ENCODE results near the gene TSEN54.
A peak's percentile ranks its signal among the peaks of the same experiment; 100 is the strongest.

TSEN54 gene

GRCh38 chr17:75481194-75482068 is 34.9 kb upstream of the TSEN54 start:
- peaks cover 2% of the 10 kb centered on the region for H3K4me1 Mint-ChIP-seq (ENCODE audit: low read depth)
- no peak overlapping the region for H3K4me3 Mint-ChIP-seq
- peaks cover 3% of the 10 kb centered on the region for H3K36me3 Mint-ChIP-seq (ENCODE audit: low read depth)
- H3K27ac Mint-ChIP-seq, result no peak overlapping the region
- no peaks in the 10 kb centered on the region for H3K27me3 Mint-ChIP-seq (ENCODE audit: low read depth)
- H3K9me3 Mint-ChIP-seq, result no peaks in the 10 kb centered on the region

- no peaks in the 10 kb centered on the region for H3K9me3 Mint-ChIP-seq
- no peak overlapping the region for H3K4me3 Mint-ChIP-seq
- no peak overlapping the region for H3K27ac Mint-ChIP-seq
- H3K36me3 Mint-ChIP-seq (ENCODE audit: low read depth), result peaks cover 5% of the 10 kb centered on the region
- peaks cover 10% of the 10 kb centered on the region for H3K4me1 Mint-ChIP-seq (ENCODE audit: low read depth)
- no peaks in the 10 kb centered on the region for H3K27me3 Mint-ChIP-seq (ENCODE audit: low read depth)
Measured at GRCh38 chr17:75482098-75482942, 34.0 kb upstream of the TSEN54 start.

- Mint-ChIP-seq H3K4me3 (no peak overlapping the region), H3K36me3 (ENCODE audit: low read depth) (peaks cover 8% of the 10 kb centered on the region), H3K9me3 (no peaks in the 10 kb centered on the region), H3K27me3 (ENCODE audit: low read depth) (no peaks in the 10 kb centered on the region), H3K4me1 (ENCODE audit: low read depth) (peaks cover 16% of the 10 kb centered on the region), H3K27ac (no peak overlapping the region)
Measured at GRCh38 chr17:75485688-75486087, 30.6 kb upstream of the TSEN54 start.

DNA sequence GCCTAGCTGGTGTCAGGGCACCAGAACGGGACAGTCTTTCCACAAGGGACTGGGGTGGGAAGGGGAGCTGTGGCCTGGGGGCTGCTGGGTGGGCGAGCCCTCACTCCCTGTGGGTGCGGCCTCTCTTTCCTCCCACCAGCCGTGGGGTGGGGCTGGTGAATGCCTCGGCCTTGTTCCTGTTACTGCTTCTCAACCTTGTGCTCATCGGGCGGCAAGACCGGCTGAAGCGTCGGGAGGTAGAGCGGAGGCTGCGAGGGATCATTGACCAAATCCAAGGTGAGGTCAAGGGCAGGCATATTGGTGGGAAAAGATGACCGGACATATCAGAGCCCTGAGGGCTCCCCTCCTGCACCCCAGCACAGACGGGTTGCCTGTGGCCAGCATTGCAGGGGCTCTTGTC is 30.2 kb upstream of the TSEN54 start:
- Mint-ChIP-seq H3K27ac (peak overlapping the region; percentile 71), H3K27me3 (ENCODE audit: low read depth) (no peaks in the 10 kb centered on the region), H3K9me3 (no peaks in the 10 kb centered on the region), H3K4me1 (ENCODE audit: low read depth) (peaks cover 16% of the 10 kb centered on the region), H3K36me3 (ENCODE audit: low read depth) (peaks cover 8% of the 10 kb centered on the region), H3K4me3 (no peak overlapping the region)

GRCh38 chr17:75486951-75487350 is 29.4 kb upstream of the TSEN54 start:
- Mint-ChIP-seq H3K27ac (peak overlapping the region; percentile 90), H3K27me3 (ENCODE audit: low read depth) (no peaks in the 10 kb centered on the region), H3K4me1 (ENCODE audit: low read depth) (peaks cover 16% of the 10 kb centered on the region), H3K4me3 (peak overlapping the region; percentile 21), H3K9me3 (no peaks in the 10 kb centered on the region), H3K36me3 (ENCODE audit: low read depth) (peaks cover 8% of the 10 kb centered on the region)

DNA sequence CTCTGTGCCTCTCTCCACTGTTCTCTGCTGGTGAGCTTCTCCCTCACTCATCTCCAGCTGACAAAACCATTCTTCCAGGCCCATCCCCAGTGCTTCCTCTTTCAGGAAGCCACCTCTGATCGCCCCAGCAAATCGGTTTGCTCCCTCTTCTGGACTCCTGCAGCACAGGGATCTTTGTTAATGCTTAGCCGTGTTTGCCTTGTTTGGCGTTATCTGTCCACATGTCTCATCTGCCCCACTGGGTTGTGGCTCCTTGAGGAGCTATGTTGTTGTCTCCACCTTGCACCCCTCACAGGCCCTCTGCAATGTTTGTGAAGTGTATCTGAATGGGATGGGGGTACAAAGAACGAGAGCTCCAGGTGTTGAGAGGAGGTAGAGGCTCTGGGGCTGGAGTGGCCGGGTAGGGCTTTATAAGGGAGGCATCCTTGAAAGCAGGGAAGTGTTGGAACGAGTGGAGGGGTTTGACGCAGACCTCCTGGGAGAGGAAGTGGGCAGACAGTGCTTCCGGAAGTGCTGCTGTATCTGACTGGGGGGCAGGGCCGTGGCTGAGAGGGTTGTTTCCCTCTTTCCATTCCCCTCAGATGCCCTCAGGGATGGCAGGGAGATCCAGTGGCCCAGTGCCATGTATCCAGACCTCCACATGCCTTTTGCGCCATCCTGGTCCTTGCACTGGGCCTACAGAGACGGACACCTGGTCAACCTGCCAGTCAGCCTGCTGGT is 28.8 kb upstream of the TSEN54 start:
- no peaks in the 10 kb centered on the region for H3K9me3 Mint-ChIP-seq
- peaks cover 16% of the 10 kb centered on the region for H3K4me1 Mint-ChIP-seq (ENCODE audit: low read depth)
- H3K36me3 Mint-ChIP-seq (ENCODE audit: low read depth), result peaks cover 8% of the 10 kb centered on the region
- H3K27me3 Mint-ChIP-seq (ENCODE audit: low read depth), result no peaks in the 10 kb centered on the region
- peak overlapping the region; percentile 90 for H3K27ac Mint-ChIP-seq
- H3K4me3 Mint-ChIP-seq, result peak overlapping the region; percentile 58

- no peaks in the 10 kb centered on the region for H3K9me3 Mint-ChIP-seq
- H3K4me1 Mint-ChIP-seq (ENCODE audit: low read depth), result peaks cover 16% of the 10 kb centered on the region
- no peaks in the 10 kb centered on the region for H3K27me3 Mint-ChIP-seq (ENCODE audit: low read depth)
- peak overlapping the region; percentile 90 for H3K27ac Mint-ChIP-seq
- H3K4me3 Mint-ChIP-seq, result no peak overlapping the region
- peaks cover 8% of the 10 kb centered on the region for H3K36me3 Mint-ChIP-seq (ENCODE audit: low read depth)
Measured at GRCh38 chr17:75488693-75489510, 27.4 kb upstream of the TSEN54 start.

DNA sequence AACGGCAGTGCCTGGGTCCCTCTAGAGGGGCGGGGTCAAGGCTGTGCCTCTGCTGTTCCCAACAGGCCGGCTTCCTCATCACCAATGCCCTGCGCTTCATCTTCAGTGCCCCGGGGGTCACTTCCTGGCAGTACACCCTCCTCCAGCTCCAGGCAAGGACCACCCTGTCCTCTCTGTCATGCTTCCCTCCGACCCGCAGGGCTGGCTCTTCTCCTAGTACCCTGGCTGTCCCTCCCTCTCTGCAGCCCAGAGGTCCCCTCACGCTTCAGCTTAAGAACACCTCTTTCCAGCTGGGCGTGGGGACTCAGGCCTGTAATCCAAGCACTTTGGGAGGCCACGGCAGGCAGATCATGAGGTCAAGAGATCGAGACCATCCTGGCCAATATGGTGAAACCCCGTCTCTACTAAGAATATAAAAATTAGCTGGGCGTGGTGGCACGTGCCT is 26.8 kb upstream of the TSEN54 start:
- Mint-ChIP-seq H3K27me3 (ENCODE audit: low read depth) (no peaks in the 10 kb centered on the region), H3K9me3 (no peaks in the 10 kb centered on the region), H3K4me1 (ENCODE audit: low read depth) (peaks cover 16% of the 10 kb centered on the region), H3K4me3 (no peak overlapping the region), H3K27ac (no peak overlapping the region), H3K36me3 (ENCODE audit: low read depth) (peaks cover 11% of the 10 kb centered on the region)

GRCh38 chr17:75490173-75490743 is 26.1 kb upstream of the TSEN54 start:
- no peaks in the 10 kb centered on the region for H3K27me3 Mint-ChIP-seq (ENCODE audit: low read depth)
- peaks cover 15% of the 10 kb centered on the region for H3K4me1 Mint-ChIP-seq (ENCODE audit: low read depth)
- H3K4me3 Mint-ChIP-seq, result no peak overlapping the region
- H3K9me3 Mint-ChIP-seq, result no peaks in the 10 kb centered on the region
- no peak overlapping the region for H3K27ac Mint-ChIP-seq
- peaks cover 7% of the 10 kb centered on the region for H3K36me3 Mint-ChIP-seq (ENCODE audit: low read depth)

- Mint-ChIP-seq H3K4me3 (no peak overlapping the region), H3K36me3 (ENCODE audit: low read depth) (peaks cover 7% of the 10 kb centered on the region), H3K27ac (no peak overlapping the region), H3K4me1 (ENCODE audit: low read depth) (peaks cover 15% of the 10 kb centered on the region), H3K9me3 (no peaks in the 10 kb centered on the region), H3K27me3 (ENCODE audit: low read depth) (no peaks in the 10 kb centered on the region)
Measured at GRCh38 chr17:75490953-75491649, 25.2 kb upstream of the TSEN54 start.

- Mint-ChIP-seq H3K4me3 (no peak overlapping the region), H3K9me3 (no peaks in the 10 kb centered on the region), H3K4me1 (ENCODE audit: low read depth) (peaks cover 11% of the 10 kb centered on the region), H3K27me3 (ENCODE audit: low read depth) (no peaks in the 10 kb centered on the region), H3K27ac (no peak overlapping the region), H3K36me3 (ENCODE audit: low read depth) (peaks cover 7% of the 10 kb centered on the region)
Measured at GRCh38 chr17:75491680-75492079, 24.6 kb upstream of the TSEN54 start.

- Mint-ChIP-seq H3K36me3 (ENCODE audit: low read depth) (peaks cover 5% of the 10 kb centered on the region), H3K27ac (no peak overlapping the region), H3K27me3 (ENCODE audit: low read depth) (no peaks in the 10 kb centered on the region), H3K9me3 (no peaks in the 10 kb centered on the region), H3K4me3 (no peak overlapping the region), H3K4me1 (ENCODE audit: low read depth) (peaks cover 5% of the 10 kb centered on the region)
Measured at GRCh38 chr17:75492555-75493168, 23.7 kb upstream of the TSEN54 start.

Data from T-helper 1 cell treated with Interleukin-12 subunit alpha and Interleukin-12 subunit beta and Interleukin-4 antibody, amounts not matched to agents 30 μg/mL and 1 μg/mL, for 36 hours (primary cell).